GM12874 (cell line): ENCODE data around the gene CHST2.

Experiments used
- TF ChIP-seq, protein P1 (sequence below): IDR thresholded peaks from 2 replicates; pipeline ENCODE4 v1.5.1; 2011; ENCODE audit warnings: low read depth, mild to moderate bottlenecking, control low read depth, low read length, moderate library complexity; ENCODE audit not compliant: insufficient read depth

The CHST2 gene

GRCh38 chr3:143090976-143091837 is 28.4 kb upstream of the CHST2 start:
- TF ChIP-seq, protein P1, sequence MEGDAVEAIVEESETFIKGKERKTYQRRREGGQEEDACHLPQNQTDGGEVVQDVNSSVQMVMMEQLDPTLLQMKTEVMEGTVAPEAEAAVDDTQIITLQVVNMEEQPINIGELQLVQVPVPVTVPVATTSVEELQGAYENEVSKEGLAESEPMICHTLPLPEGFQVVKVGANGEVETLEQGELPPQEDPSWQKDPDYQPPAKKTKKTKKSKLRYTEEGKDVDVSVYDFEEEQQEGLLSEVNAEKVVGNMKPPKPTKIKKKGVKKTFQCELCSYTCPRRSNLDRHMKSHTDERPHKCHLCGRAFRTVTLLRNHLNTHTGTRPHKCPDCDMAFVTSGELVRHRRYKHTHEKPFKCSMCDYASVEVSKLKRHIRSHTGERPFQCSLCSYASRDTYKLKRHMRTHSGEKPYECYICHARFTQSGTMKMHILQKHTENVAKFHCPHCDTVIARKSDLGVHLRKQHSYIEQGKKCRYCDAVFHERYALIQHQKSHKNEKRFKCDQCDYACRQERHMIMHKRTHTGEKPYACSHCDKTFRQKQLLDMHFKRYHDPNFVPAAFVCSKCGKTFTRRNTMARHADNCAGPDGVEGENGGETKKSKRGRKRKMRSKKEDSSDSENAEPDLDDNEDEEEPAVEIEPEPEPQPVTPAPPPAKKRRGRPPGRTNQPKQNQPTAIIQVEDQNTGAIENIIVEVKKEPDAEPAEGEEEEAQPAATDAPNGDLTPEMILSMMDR = no peak

DNA sequence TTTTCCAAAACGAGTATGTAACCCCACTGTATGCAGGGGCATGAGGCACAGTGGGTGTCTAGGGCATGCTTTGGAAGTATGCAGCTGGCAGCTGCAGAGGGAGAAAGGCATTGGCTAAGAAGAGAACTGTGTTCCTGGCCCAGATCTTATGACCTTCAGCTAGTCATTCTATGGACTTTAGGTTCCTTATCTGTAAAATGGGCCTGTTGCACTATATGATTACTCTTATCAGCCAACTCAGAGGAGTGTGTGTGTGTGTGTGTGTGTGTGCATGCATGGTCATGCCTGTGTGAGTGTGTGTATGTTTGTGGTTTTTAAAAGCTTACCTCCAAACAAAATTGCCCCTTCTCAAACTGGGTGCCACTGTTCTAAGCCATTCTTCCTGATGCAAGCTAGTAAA is 27.4 kb upstream of the CHST2 start:
- TF ChIP-seq, protein P1 = no peak

DNA sequence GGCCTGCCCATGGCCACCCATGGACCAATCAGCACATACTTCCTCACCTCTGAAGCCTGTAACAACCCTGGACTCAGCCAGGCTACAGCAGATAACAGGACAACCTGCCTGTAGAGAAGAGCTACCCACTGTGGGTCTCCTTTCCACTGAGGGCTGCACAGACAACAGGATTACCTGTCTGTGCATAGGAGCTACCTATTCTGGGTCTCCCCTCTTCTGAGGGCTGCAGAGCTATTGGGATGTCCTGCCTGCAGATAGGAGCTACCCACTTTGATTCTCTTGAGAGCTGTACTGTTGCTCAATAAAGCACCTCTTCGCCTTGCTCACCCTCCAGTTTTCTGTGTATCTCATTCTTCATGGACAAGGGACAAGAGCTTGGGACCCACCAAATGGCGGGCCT is 23.8 kb upstream of the CHST2 start:
- TF ChIP-seq, protein P1 = no peak

DNA sequence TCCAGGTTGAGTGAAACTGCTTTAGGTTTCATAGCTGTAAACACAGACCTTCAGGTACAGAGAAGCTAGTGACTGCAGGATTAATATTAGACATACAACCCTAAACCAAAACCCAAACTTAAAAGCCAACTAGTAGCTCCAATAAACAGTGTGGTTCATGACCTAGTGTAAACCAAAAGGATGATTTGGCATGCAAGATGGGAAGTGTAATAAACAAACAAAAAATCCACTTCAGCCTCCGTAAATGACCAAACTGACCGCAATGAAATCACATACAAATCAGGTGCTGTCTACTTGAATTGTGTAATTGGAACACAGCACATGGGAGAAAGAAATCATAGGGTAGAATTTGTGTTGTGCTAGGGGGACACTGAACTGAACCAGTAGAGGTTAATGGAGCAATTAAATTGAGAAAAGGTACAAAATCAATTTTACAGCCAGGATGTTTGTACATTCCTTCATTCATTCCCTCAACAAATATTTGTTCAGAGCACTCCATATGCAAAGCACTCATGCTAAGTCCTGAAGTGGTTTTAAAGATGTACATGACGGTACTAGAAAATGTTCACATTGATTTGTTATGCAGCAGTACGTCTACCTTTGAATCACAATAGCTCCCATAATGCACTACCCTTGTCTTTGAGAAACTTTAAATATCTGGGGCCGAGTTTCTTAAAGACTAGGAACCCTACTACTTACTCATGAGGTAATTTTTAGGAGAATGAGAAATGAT is 21.4 kb upstream of the CHST2 start:
- TF ChIP-seq, protein P1 = no peak

GRCh38 chr3:143099210-143099609 is 20.4 kb upstream of the CHST2 start:
- TF ChIP-seq, protein P1 = no peak

DNA sequence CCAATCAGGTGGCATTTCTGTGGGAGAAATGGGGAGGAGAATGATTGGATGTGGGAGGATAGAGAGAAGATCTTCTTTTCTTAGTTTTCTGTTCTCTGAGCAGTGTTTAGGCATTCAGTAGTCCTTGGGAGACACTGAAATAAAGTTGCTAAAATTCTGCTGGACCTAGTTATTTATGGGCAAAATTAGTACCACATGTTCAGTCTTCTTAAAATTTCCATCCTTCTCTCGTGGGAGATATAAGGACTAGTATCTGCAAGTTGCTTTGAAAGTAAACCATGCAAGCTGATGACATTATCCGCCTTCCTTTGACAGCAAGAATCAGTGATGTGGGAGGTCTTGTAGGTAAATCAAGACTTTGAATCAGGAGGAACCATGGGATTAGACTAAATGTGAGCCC is 19.9 kb upstream of the CHST2 start:
- TF ChIP-seq, protein P1 = no peak

DNA sequence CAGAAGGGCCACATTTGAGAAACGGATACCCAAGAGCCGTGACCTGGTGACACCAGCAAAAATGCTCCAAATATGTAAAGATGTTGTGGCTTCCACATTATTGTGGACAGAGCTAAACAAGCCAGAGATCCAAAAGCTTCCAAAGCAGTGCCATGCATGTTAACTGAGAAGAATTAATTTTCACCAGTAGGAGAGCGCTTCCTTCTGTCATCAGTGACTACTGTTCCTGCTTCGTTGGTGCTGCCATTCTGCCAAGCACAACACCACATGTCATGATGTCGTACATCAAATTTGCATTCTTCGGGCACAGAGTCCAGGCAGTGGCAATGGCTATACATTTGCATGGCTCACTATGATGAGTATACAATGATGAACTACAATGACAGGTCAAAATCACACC is 19.1 kb upstream of the CHST2 start:
- TF ChIP-seq, protein P1 = no peak
